B cell (primary cell): ENCODE data around the gene IGSF8.

ENCODE experiments used
- CTCF ChIP-seq: fragments of 200-600 bp; IDR thresholded peaks from one replicate; pipeline ENCODE4 v1.8.0; 2022; ENCODE audit warnings: antibody characterized with exemption, mild to moderate bottlenecking
- EZH2 ChIP-seq: IDR thresholded peaks from 2 replicates; pipeline ENCODE4 v1.6.1; 2012; ENCODE audit warnings: borderline replicate concordance, low read depth, mild to moderate bottlenecking, moderate library complexity, low read length; ENCODE audit not compliant: insufficient read depth, poor library complexity, severe bottlenecking

- no peak for TF ChIP-seq CTCF
- no peak for TF ChIP-seq EZH2
Observed at GRCh38 chr1:160058087-160058486, 40.3 kb downstream of the IGSF8 start.
